Amygdala (tissue), 56 donors: ENCODE results near the gene FGD4.
"Not testable (repeated sequence)": the region's sequence is repeated elsewhere in the genome, so short reads cannot be mapped to it uniquely, and the experiment has no call there.

Source experiments
- DNase-seq, 56 donors: peaks; one replicate each; lab custom pipeline; 2025; lab: John Stamatoyannopoulos, UW

Gene FGD4

GRCh38 chr12:32488132-32488531 lies 88.8 kb downstream of the FGD4 start:
- no peak for DNase-seq

GRCh38 chr12:32489070-32489469 lies 89.7 kb downstream of the FGD4 start:
- DNase-seq, result no peak

GRCh38 chr12:32490801-32491200 lies 91.4 kb downstream of the FGD4 start:
- DNase-seq, result no peak

GRCh38 chr12:32493282-32493681 lies 93.9 kb downstream of the FGD4 start:
- no peak for DNase-seq

- no peak for DNase-seq
Observed at GRCh38 chr12:32494656-32495055, 95.3 kb downstream of the FGD4 start.

GRCh38 chr12:32496946-32497345 lies 97.6 kb downstream of the FGD4 start:
- DNase-seq, result no peak

GRCh38 chr12:32497864-32498263 lies 98.5 kb downstream of the FGD4 start:
- no peak for DNase-seq

- DNase-seq, result no peak
Observed at GRCh38 chr12:32499048-32499447, 99.7 kb downstream of the FGD4 start.

GRCh38 chr12:32501835-32502333 lies 102.5 kb downstream of the FGD4 start:
- peak in 49 of 56 donors; percentile 11 to 82 (median 50) for DNase-seq

GRCh38 chr12:32502693-32503502 lies 103.5 kb downstream of the FGD4 start:
- DNase-seq, result peak in 8 of 56 donors; percentile 7 to 53 (median 32)

- DNase-seq, result no peak
Observed at GRCh38 chr12:32503730-32504129, 104.4 kb downstream of the FGD4 start.

GRCh38 chr12:32504591-32504990 lies 105.2 kb downstream of the FGD4 start:
- DNase-seq, result no peak

- no peak for DNase-seq
Observed at GRCh38 chr12:32505067-32505945, 105.9 kb downstream of the FGD4 start.

GRCh38 chr12:32507096-32507941 lies 108.0 kb downstream of the FGD4 start:
- not testable (repeated sequence) for DNase-seq

GRCh38 chr12:32507942-32508320 lies 108.6 kb downstream of the FGD4 start:
- no peak for DNase-seq

- DNase-seq, result no peak
Observed at GRCh38 chr12:32508626-32509025, 109.3 kb downstream of the FGD4 start.

GRCh38 chr12:32509328-32510091 lies 110.2 kb downstream of the FGD4 start:
- DNase-seq, result no peak

- not testable (repeated sequence) for DNase-seq
Observed at GRCh38 chr12:32511976-32512375, 112.6 kb downstream of the FGD4 start.

GRCh38 chr12:32512379-32512778 lies 113.0 kb downstream of the FGD4 start:
- DNase-seq, result no peak

GRCh38 chr12:32512910-32513309 lies 113.6 kb downstream of the FGD4 start:
- no peak for DNase-seq
